Measurements from ENCODE around the gene PMM2. TPM values are rescaled to one million over a fixed set of nuclear protein-coding genes. Genes with fewer than 3 reads are reported as not detected.

The PMM2 gene
- total and polyA plus RNA-seq, 2 experiments from 2014 or later = 38.2 to 60.4 TPM

DNA sequence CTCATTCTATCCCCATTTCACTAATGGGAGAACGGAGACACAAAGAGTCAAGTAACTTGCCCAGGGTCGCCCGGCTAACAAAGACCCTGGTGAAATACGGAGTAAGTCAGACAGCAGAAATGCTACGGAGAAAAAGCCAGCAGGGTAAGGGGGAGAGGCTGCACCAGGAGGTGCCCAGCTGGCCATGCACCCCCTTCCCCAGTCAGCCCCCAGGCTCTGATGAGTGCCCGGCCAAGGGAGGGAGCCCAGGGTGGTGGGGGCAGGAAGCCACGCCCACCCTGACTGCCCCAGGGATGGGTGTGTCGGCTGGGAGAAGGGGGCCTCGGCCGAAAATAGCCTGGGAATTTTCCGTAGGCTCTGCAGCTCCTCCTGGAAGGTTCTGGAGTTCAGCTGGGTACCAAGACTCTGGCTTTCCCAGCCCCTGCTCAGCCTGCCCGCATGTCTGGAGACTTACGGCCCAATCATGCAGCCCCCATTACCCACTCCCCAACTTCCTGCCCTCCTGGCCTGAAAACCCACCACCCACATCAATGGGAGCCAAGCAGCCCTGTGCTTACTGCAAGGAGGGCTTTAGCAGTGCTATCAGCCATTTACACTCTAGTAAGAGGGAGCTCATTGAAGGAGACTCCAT is 67.0 kb downstream of the PMM2 start:
- H3K27me3 ChIP-seq (ENCODE audit: insufficient read depth) = no peaks in the 10 kb centered on the region
- Mint-ChIP-seq H3K4me1 (peaks cover 58% of the 10 kb centered on the region), H3K4me3 (peak overlapping the region; percentile 89), H3K36me3 (ENCODE audit: low read depth) (peaks cover 45% of the 10 kb centered on the region), H3K27ac (peak overlapping the region; percentile 90), H3K9me3 (no peaks in the 10 kb centered on the region; the same call in 2 of the 3 replicates), H3K27me3 (ENCODE audit: insufficient read depth, low read depth, poor library complexity) (peaks cover 36% of the 10 kb centered on the region)
- peaks cover 71% of the 10 kb centered on the region for H4K20me1 ChIP-seq (replicated peaks; ENCODE audit: insufficient read depth)
- H2AFZ ChIP-seq = no peak overlapping the region
- ATAC-seq (no peak), DNase-seq (ENCODE audit: low spot score) (no peak)
- peak overlapping the region; percentile 100 for H3K4me2 ChIP-seq
- H3K4me3 ChIP-seq = peak overlapping the region; percentile 100; the same call in 1 of the 2 replicates
- H3F3A ChIP-seq (replicated peaks; ENCODE audit: low read depth) = peaks cover 33% of the 10 kb centered on the region
- TF ChIP-seq STAT1 (IDR thresholded peaks at IDR 0.05; ENCODE audit: unreplicated experiment) (no peak), NANOG (IDR thresholded peaks at IDR 0.05; ENCODE audit: borderline replicate concordance) (no peak)
- peak overlapping the region; percentile 95 for H3K27ac ChIP-seq (ENCODE audit: low read depth)
- H3K9me2 ChIP-seq (ENCODE audit: insufficient read depth) = no peaks in the 10 kb centered on the region
- peaks cover 53% of the 10 kb centered on the region for H3K4me1 ChIP-seq (ENCODE audit: insufficient read depth)
- peaks cover 90% of the 10 kb centered on the region for H3K79me2 ChIP-seq (replicated peaks; ENCODE audit: insufficient read depth)
- H3K36me3 ChIP-seq (ENCODE audit: insufficient read depth) = no peaks in the 10 kb centered on the region

- no peak overlapping the region for H2AFZ ChIP-seq
- Mint-ChIP-seq H3K27ac (peak overlapping the region; percentile 90), H3K27me3 (ENCODE audit: insufficient read depth, low read depth, poor library complexity) (peaks cover 40% of the 10 kb centered on the region), H3K4me1 (peaks cover 57% of the 10 kb centered on the region), H3K36me3 (ENCODE audit: low read depth) (peaks cover 41% of the 10 kb centered on the region), H3K9me3 (no peaks in the 10 kb centered on the region; the same call in 2 of the 3 replicates), H3K4me3 (peak overlapping the region; percentile 89)
- ATAC-seq (no peak), DNase-seq (ENCODE audit: low spot score) (no peak)
- H3K4me2 ChIP-seq = peak overlapping the region; percentile 100
- H3K27me3 ChIP-seq (ENCODE audit: insufficient read depth) = no peaks in the 10 kb centered on the region
- H3F3A ChIP-seq (replicated peaks; ENCODE audit: low read depth) = peaks cover 37% of the 10 kb centered on the region
- peak overlapping the region; percentile 100 for H3K4me3 ChIP-seq
- H3K9me2 ChIP-seq (ENCODE audit: insufficient read depth) = no peaks in the 10 kb centered on the region
- H3K36me3 ChIP-seq (ENCODE audit: insufficient read depth) = no peaks in the 10 kb centered on the region
- H4K20me1 ChIP-seq (replicated peaks; ENCODE audit: insufficient read depth) = peaks cover 64% of the 10 kb centered on the region
- peaks cover 53% of the 10 kb centered on the region for H3K4me1 ChIP-seq (ENCODE audit: insufficient read depth)
- peak overlapping the region; percentile 95 for H3K27ac ChIP-seq (ENCODE audit: low read depth)
- peaks cover 82% of the 10 kb centered on the region for H3K79me2 ChIP-seq (replicated peaks; ENCODE audit: insufficient read depth)
- TF ChIP-seq ETS1 (IDR thresholded peaks at IDR 0.05) (no peak), STAT1 (IDR thresholded peaks at IDR 0.05; ENCODE audit: unreplicated experiment) (no peak), NANOG (IDR thresholded peaks at IDR 0.05; ENCODE audit: borderline replicate concordance) (no peak), EZH2phosphoT487 (IDR thresholded peaks at IDR 0.05; ENCODE audit: unreplicated experiment) (no peak), ZNF331 (CRISPR knock-in tag; IDR thresholded peaks at IDR 0.05; ENCODE audit: low read depth) (no peak), EZH2 (IDR thresholded peaks at IDR 0.05; ENCODE audit: low read depth, unreplicated experiment) (no peak), ZNF114 (CRISPR knock-in tag; IDR thresholded peaks at IDR 0.05) (no peak), POLR2AphosphoS5 (IDR thresholded peaks at IDR 0.05; ENCODE audit: low read depth) (no peak)
- TF ChIP-seq, protein P1, sequence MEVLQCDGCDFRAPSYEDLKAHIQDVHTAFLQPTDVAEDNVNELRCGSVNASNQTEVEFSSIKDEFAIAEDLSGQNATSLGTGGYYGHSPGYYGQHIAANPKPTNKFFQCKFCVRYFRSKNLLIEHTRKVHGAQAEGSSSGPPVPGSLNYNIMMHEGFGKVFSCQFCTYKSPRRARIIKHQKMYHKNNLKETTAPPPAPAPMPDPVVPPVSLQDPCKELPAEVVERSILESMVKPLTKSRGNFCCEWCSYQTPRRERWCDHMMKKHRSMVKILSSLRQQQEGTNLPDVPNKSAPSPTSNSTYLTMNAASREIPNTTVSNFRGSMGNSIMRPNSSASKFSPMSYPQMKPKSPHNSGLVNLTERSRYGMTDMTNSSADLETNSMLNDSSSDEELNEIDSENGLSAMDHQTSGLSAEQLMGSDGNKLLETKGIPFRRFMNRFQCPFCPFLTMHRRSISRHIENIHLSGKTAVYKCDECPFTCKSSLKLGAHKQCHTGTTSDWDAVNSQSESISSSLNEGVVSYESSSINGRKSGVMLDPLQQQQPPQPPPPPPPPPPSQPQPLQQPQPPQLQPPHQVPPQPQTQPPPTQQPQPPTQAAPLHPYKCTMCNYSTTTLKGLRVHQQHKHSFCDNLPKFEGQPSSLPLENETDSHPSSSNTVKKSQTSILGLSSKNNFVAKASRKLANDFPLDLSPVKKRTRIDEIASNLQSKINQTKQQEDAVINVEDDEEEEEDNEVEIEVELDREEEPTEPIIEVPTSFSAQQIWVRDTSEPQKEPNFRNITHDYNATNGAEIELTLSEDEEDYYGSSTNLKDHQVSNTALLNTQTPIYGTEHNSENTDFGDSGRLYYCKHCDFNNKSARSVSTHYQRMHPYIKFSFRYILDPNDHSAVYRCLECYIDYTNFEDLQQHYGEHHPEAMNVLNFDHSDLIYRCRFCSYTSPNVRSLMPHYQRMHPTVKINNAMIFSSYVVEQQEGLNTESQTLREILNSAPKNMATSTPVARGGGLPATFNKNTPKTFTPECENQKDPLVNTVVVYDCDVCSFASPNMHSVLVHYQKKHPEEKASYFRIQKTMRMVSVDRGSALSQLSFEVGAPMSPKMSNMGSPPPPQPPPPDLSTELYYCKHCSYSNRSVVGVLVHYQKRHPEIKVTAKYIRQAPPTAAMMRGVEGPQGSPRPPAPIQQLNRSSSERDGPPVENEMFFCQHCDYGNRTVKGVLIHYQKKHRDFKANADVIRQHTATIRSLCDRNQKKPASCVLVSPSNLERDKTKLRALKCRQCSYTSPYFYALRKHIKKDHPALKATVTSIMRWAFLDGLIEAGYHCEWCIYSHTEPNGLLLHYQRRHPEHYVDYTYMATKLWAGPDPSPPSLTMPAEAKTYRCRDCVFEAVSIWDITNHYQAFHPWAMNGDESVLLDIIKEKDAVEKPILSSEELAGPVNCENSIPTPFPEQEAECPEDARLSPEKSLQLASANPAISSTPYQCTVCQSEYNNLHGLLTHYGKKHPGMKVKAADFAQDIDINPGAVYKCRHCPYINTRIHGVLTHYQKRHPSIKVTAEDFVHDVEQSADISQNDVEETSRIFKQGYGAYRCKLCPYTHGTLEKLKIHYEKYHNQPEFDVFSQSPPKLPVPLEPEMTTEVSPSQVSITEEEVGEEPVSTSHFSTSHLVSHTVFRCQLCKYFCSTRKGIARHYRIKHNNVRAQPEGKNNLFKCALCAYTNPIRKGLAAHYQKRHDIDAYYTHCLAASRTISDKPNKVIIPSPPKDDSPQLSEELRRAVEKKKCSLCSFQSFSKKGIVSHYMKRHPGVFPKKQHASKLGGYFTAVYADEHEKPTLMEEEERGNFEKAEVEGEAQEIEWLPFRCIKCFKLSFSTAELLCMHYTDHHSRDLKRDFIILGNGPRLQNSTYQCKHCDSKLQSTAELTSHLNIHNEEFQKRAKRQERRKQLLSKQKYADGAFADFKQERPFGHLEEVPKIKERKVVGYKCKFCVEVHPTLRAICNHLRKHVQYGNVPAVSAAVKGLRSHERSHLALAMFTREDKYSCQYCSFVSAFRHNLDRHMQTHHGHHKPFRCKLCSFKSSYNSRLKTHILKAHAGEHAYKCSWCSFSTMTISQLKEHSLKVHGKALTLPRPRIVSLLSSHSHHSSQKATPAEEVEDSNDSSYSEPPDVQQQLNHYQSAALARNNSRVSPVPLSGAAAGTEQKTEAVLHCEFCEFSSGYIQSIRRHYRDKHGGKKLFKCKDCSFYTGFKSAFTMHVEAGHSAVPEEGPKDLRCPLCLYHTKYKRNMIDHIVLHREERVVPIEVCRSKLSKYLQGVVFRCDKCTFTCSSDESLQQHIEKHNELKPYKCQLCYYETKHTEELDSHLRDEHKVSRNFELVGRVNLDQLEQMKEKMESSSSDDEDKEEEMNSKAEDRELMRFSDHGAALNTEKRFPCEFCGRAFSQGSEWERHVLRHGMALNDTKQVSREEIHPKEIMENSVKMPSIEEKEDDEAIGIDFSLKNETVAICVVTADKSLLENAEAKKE (CRISPR knock-in tag; IDR thresholded peaks at IDR 0.05) = no peak
These were observed 67.7 kb downstream of the PMM2 start for GRCh38 chr16:8865145-8865882.
